Smooth muscle cell of the pulmonary artery (primary cell): ENCODE measurements around the gene TRAPPC8. TPM values are rescaled to one million over a fixed set of nuclear protein-coding genes. Genes with fewer than 3 reads are reported as not detected.

Experiments
- total RNA-seq: library from RNA; depleted of rRNA; stranded (reverse); fragments of >200 nt; gene quantifications from 2 replicates; pipeline ENCODE4 v1.2.3, GENCODE V29; 2014

Gene TRAPPC8
- total RNA-seq = 55.4 and 68.0 TPM in 2 replicates

DNA sequence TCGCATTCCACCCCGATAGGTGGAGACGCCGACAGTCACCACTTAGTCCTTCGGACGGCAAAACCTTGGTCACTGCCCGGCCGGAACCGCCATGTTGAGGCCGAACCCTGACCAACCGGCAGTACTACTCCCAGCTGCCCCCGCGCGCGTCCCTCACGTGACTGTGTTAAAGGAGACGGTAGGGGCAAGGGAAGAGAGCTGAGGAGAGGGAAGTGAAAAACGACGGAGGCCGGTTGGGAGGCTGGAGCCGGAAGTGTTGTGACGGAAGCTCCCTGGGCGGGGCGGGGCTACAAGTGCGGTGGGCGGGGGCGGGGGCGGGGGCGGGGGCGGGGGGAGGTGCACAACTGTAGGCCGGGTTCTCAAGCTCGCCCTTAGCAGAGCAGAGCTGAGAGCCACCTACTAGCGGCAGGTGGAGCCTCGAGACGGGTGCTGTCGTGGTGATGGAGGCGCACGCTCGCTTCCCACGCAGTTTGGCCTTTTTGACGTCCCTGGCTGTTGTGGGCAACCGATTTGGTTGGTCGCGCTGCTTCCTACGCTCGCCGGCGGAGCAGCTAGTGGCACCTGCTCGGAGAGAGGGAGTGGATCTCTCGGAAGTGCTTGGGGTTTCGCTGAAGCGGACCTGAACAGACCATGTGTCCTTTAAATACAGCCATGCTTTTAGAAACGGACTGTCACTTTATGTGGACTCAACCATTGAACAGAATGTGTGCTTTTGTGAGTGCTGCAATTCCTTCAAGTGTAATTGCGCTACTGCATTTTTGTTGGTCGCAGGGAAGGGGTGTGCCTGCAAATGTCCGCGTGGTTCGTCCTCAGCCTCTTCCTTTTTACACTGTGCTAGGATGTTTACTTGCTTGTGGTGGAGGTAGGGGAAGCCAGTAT lies at the start of gene TRAPPC8:
TSS of gene TRAPPC8 (minus strand) at position 130 of the 879 bp plus-strand sequence. CDS start 364 bp downstream, outside the sequence.

Other genes with a start within 250 kb of the TRAPPC8 start
- 0.20 and 0.23 TPM in 2 replicates for gene SLC25A52, start 182.2 kb downstream of the TRAPPC8 start, total RNA-seq
- gene RNF125, start 75.7 kb upstream of the TRAPPC8 start, total RNA-seq = 0.13 and 0.69 TPM in 2 replicates
- 17.3 and 22.0 TPM in 2 replicates for gene RNF138, start 148.7 kb upstream of the TRAPPC8 start, total RNA-seq
- 0.07 TPM in 1 of 2 replicates, not detected in the other for gene MEP1B, start 246.9 kb upstream of the TRAPPC8 start, total RNA-seq